Measurements from ENCODE around the gene SRM. TPM values are rescaled to one million over a fixed set of nuclear protein-coding genes. Genes with fewer than 3 reads are reported as not detected.
"Not testable (repeated sequence)": the region's sequence is repeated elsewhere in the genome, so short reads cannot be mapped to it uniquely, and the experiment has no call there.

The SRM gene
- polyA plus RNA-seq, 3 donors: 23.2 to 43.2 (median 37.6) TPM

- Histone ChIP-seq H3K27me3 (ENCODE audit: control insufficient read depth in 2 of 2, insufficient read depth in 2 of 2, low read length in 2 of 2) (no peaks in the 10 kb centered on the region), H3K27ac (ENCODE audit: low read depth in 1 of 2, low read length in 2 of 2) (no peak overlapping the region), H2AFZ (ENCODE audit: insufficient read depth, low read depth, low read length, poor library complexity, severe bottlenecking) (no peak overlapping the region), H3K4me2 (replicated peaks; ENCODE audit: extremely low read depth, low read length, poor library complexity, severe bottlenecking) (no peak overlapping the region), H3K36me3 (replicated peaks in 1 of 2; ENCODE audit: control insufficient read depth in 1 of 2, insufficient read depth in 2 of 2, low read length in 2 of 2) (peaks cover 50 to 62% of the 10 kb centered on the region in 2 donors), H4K20me1 (ENCODE audit: insufficient read depth, low read length) (no peaks in the 10 kb centered on the region), H3K9ac (ENCODE audit: insufficient read depth, low read length, poor library complexity, severe bottlenecking) (no peak overlapping the region), H3K9me3 (replicated peaks in 1 of 2; ENCODE audit: control insufficient read depth in 1 of 2, insufficient read depth in 1 of 2, low read length in 2 of 2) (no peaks in the 10 kb centered on the region), H3K4me3 (replicated peaks in 1 of 3; ENCODE audit: low read depth in 2 of 3, low read length in 3 of 3) (no peak overlapping the region), H3K4me1 (ENCODE audit: control insufficient read depth in 1 of 2, insufficient read depth in 2 of 2, low read length in 2 of 2) (peaks cover 7 to 11% of the 10 kb centered on the region in 2 donors), H3K79me2 (ENCODE audit: insufficient read depth, low read length) (no peaks in the 10 kb centered on the region)
- intact Hi-C loops (cut with micrococcal nuclease): no loop called here
- Mint-ChIP-seq H3K4me3 (no peak overlapping the region), H3K36me3 (peaks cover 49 to 66% of the 10 kb centered on the region in 2 donors), H3K4me1 (peaks cover 13% of the 10 kb centered on the region), H3K9me3 (peaks cover 0 to 7% (median 2%) of the 10 kb centered on the region in 7 donors), H3K27me3 (ENCODE audit: low read depth in 3 of 3) (no peaks in the 10 kb centered on the region), H3K27ac (no peak overlapping the region)
- no peak for TF ChIP-seq CTCF (IDR thresholded peaks at IDR 0.05)
- WGBS (ENCODE audit: insufficient coverage): 90% methylated on average over 2 of the region's 3 CpGs
- no peak for DNase-seq
These were observed 5.1 kb upstream of the SRM start for GRCh38 chr1:11064942-11065341.

- H3K4me3 Mint-ChIP-seq; H3K27me3 ChIP-seq (ENCODE audit: control insufficient read depth in 2 of 2, insufficient read depth in 2 of 2, low read length in 2 of 2); H3K9me3 ChIP-seq (replicated peaks in 1 of 2; ENCODE audit: control insufficient read depth in 1 of 2, insufficient read depth in 1 of 2, low read length in 2 of 2); H3K9ac ChIP-seq (ENCODE audit: insufficient read depth, low read length, poor library complexity, severe bottlenecking); H3K27me3 Mint-ChIP-seq (ENCODE audit: low read depth in 3 of 3); DNase-seq; H3K4me2 ChIP-seq (replicated peaks; ENCODE audit: extremely low read depth, low read length, poor library complexity, severe bottlenecking); H3K79me2 ChIP-seq (ENCODE audit: insufficient read depth, low read length); intact Hi-C loops (cut with micrococcal nuclease); H3K4me3 ChIP-seq (replicated peaks in 1 of 3; ENCODE audit: low read depth in 2 of 3, low read length in 3 of 3); H2AFZ ChIP-seq (ENCODE audit: insufficient read depth, low read depth, low read length, poor library complexity, severe bottlenecking); H3K9me3 Mint-ChIP-seq; H3K27ac ChIP-seq (ENCODE audit: low read depth in 1 of 2, low read length in 2 of 2); H4K20me1 ChIP-seq (ENCODE audit: insufficient read depth, low read length): not testable (repeated sequence)
- peaks cover 41 to 53% of the 10 kb centered on the region in 2 donors for H3K36me3 ChIP-seq (replicated peaks in 1 of 2; ENCODE audit: control insufficient read depth in 1 of 2, insufficient read depth in 2 of 2, low read length in 2 of 2)
- Mint-ChIP-seq H3K36me3 (peaks cover 40 to 57% of the 10 kb centered on the region in 2 donors), H3K27ac (peak overlapping the region in 1 of 7 donors; percentile 50), H3K4me1 (peaks cover 16% of the 10 kb centered on the region)
- H3K4me1 ChIP-seq (ENCODE audit: control insufficient read depth in 1 of 2, insufficient read depth in 2 of 2, low read length in 2 of 2): peaks cover 11 to 17% of the 10 kb centered on the region in 2 donors
- WGBS (ENCODE audit: insufficient coverage): 95% methylated on average over 8 of the region's 18 CpGs
These were observed 4.2 kb upstream of the SRM start for GRCh38 chr1:11063937-11064537.

Measured in CD14-positive monocyte (primary cell).